NCI-H510A treated with DMSO at 0.1 percent for 48 hours (cell line): Measurements from ENCODE around the gene PIAS2.
"Not testable (repeated sequence)": the region's sequence is repeated elsewhere in the genome, so short reads cannot be mapped to it uniquely, and the experiment has no call there.

Experiments
- DNase-seq: peaks from one replicate; lab custom pipeline; 2025; lab: John Stamatoyannopoulos, UW

The PIAS2 gene

DNA sequence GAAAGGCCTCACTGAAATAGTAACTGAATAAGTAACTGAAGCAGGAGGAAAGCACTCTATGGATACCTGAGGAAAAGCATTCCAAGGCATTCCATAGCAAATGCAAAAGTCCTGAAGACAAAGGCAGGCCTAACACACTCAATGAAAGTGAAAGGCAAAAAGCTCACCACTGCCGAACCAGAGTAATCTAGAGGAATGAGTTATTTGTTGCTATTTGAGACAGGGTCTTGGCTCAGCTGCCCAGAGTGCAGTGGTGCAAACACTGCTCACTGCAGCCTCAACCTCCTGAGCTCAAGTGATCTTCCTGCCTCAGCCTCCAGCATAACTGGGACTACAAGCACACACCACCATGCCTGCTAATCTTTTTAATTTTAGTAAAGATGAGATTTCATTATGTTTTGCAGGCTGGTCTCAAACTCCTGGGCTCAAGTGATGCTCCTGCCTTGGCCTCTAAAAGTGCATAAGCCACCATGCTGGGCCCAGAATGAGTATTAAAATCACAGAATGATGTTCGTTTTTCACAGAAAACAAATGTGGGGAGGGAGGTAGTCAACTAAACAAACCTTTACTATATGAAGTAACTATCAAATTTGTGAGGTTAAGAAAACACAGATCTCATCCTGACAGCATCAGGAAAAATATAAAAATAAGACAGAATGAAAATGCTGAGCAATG, 17.9 kb downstream of the PIAS2 start:
- DNase-seq: no peak

DNA sequence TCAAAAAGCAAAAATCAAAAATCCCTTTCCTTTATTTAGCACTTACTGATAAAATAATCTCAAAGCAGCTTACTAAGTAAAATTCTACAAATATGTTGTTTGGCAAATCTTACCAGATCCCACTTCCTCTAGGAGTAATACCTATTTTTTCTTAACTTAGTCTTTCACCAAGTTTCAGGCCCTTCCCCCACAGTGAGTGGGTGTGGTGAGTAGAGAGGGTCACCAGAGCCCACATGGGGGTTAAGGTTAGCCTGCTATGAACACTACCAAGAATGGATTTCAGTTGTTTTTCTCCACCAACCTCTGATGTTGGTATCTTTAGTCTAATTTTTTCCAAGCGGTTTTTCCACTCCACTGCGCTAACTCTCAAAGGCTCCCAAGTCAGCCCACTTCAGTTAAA, 23.2 kb downstream of the PIAS2 start:
- no peak for DNase-seq

DNA sequence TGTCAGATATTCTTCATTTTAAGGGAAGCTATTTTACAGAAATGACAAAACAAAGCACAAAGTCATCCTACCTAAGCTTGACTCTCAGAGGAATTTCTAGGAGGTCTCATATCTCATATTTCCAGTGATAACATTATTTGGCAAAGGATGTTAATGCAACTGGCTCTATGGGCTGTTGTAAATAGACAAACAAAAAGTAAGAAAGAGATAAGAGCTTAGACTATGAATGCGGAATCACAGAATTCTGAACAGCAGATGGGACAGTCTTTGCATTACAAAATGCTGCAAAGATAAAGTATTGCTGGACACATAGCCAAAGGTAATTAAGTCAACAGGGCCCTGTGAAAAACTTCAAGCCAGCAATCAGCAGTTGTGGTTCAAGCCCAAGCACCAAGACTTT, 23.9 kb downstream of the PIAS2 start:
- DNase-seq: no peak

DNA sequence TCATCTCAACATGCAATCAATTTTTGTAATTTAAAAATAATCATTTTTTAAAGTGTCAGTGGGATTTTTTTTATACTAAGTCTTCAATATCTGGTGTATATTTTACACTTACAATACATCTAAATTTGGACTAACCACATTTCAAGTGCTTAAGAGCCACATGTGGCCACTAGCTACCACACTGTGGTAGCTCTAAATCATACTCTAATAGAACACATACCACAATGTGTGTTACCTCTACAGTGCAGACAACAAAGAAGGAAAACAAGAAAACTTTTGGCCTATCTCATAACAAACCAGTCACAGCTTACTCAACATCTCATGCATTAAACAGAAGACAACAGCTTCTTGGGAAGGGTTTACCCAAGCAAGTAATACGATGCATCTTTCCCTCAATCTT, 24.5 kb downstream of the PIAS2 start:
- no peak for DNase-seq

DNA sequence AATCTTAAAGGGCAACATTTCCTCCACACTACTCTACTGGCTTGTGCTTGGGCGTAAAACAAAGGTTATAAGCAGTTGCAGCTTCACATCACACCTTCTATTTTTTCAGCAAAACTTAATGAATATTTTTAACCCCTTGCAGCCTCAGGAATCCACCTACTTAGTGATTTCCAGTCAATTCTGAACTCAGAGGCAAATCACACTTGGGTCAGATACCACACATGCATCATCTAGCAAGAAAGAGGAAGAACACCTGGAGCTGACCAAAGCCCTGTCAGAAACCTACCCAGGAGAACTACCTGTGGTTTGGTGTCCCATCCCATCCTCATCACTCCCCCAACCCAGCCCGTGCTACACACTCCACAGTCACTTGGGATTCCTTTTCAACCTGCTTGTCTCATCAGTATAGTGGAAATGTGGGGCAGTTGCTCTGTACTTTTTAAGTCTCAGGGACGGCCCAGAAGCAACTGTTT, 25.5 kb downstream of the PIAS2 start:
- no peak for DNase-seq

DNA sequence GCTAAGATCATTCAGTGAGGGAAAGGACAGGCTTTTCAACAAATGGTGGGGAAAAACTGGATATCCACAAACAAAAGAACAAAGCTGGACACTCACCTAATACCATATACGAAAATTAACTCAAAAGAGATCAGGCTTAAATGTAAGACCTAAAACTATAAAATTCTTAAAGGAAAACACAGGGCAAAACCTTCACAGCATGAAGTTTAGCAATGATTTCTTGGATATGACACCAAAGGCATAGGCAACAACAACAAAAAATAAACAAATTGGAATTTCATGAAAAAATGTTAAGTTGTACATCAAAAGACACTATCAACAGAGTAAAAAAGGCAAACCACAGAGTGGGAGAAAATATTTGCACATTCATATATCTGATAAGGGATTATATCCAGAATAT, 28.3 kb downstream of the PIAS2 start:
- no peak for DNase-seq

DNA sequence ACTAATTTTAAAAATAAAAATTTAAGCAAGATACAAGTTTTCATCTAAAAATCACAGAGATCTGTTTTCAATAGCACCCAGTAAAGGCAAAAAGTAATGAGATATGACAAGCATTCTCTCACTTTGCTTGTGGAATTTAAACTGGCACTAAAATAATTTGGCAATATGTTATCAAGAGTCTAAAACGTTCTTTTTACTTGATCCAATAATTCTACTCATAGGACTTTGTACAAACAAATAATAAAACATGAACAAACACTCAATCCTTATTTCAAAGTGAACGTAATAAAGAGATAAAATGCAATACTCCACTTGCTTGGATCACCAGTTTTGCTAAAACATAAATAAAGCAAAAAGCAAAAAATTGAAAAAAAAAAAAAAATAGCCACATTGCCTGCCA, 30.4 kb downstream of the PIAS2 start:
- DNase-seq: no peak

DNA sequence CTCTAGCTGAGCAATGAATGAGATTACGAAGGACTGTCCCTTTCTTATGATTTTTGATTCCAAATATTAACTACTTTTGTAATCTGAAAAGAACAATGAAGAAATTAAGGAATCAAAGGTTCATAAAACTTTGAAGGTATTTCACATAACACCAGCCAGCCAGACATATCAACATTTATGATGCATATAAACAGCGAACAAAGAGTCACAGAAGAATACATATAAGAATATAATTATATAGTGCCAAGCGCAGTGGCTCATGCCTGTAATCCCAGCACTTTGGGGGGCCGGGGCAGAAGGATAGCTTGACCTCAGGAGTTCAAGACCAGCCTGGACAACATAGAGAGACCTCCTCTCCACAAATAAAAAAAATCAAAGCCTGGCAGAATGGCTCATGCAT, 34.1 kb downstream of the PIAS2 start:
- DNase-seq: no peak

DNA sequence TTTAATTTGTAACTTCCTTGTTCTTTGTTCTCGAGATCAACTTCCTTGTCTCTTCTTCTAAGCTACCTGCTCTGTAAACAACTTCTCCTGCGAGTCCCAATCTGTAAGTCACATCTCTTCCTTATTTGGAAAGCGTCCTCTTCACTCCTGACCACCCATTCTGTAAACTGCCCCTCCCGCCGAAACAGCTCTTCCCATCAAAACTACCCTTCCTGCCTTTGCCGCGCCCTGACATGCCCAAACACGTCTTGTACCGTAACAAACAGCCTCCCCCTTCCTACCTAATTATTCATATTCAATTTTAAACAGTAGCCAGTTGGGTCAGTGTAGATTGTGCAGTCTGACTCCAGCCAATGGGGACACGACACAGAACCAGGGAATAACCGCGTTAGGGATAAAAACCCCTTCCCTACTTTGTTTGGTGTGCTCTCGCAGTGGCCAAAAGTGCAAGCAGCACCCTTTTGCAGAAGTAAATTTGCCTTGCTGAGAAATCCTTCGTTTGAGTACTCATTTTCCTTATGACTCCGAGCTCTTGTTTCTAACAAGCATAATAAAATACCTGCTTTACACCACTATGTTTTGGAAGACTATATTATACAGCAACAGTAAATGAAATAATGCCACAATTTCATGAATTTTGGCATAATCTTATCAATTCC, 39.8 kb downstream of the PIAS2 start:
- DNase-seq: no peak

DNA sequence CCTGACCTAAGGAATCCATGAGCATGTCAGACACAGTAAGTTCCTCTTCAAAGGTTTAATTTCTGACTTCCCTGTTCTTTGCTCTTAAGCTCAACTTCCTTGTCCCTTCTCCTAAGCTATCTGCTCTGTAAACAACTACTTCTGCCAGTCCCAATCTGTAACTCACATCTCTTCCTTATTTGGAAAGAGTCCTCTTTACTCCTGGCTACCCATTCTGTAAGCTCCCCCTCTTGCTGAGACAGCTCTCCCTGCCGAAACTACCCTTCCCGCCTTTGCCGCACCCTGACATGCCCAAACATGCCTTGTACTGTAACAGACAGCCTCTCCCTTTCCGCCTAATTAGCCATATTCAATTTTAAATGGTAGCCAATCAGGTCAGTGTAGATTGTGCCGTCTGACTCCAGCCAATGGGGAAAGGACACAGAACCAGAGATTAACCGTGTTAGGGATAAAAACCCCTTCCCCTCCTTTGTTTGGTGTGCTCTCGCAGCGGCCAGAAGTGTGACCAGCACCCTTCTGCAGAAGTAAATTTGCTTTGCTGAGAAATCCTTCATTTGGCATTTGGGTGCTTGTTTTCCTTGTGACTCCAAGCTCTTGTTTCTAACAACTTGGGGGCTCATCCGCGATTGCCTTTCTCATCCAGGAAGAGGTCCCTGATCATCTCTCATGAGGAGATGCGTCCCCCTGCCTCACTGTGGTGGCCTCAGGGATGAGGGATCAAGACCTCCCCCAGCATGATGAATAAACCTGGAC, 49.0 kb downstream of the PIAS2 start:
- DNase-seq: no peak

DNA sequence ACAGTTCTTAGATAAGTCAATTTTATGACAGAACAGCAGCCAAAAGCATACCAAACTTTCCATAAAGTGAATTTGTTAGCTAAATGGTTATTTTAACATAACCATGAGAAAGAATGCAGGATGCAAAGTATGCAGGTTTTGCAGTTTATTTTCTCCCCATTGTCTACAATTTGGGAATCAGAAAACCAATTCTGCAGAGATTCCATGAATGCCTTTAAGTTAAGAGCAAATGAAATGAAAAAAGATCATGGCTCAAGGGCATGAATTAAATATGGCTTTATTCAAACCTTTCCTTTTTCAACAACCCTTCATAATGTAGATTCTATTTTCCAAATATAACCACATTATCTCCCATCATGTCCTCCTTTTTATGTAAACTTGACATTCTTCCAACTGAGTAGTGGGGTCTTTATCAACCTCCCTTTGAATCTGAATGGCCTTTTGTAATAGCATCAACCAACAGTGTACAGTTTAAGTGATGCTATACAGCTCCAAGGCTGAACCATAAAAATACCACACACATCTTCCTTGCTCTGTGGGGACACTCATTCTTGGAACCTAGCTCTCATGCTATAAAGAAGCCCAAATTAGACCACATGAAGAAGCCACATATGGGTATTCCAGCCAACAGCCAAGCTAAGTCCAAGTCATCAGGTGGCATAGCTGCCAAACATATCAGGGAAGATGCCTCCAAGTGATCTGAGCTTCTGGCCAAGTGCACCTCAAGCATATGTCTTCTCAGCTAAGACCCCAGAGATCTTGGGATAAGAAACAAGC, 49.8 kb downstream of the PIAS2 start:
- DNase-seq: no peak

DNA sequence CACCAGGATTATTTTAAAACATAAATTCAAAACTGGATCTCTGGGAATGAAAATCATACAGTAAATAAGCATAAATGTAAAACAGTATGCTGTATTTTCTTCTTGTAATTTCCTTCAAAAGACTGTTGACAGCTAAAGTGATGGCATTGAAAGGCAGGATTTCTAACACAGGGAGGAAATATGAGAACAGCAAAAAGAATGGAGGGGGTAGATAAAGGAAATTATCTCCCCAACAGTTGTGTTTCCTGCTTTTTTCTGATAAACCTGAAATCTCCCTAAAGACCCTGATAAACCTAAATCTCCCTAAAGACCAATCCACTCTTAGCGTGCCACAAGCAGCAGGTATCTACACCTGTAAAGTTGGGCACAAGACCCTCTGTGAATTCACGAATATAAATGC, 50.8 kb downstream of the PIAS2 start:
- no peak for DNase-seq

DNA sequence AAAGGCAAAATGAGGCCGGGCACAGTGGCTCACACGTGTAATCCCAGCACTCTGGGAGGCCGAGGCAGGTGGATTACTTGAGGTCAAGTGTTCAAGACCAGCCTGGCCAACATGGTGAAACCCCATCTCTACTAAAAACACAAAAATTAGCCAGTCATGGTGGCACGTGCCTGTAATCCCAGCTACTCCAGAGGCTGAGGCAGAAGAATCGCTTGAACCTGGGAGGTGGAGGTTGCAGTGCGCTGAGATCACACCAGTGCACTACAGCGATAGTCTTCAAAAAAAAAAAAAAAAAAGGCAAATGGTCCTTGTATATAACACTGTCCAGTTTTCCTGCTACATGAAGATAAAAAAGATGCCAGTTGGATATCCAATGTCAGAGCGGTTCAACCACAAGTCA, 52.1 kb downstream of the PIAS2 start:
- DNase-seq: not testable (repeated sequence)

DNA sequence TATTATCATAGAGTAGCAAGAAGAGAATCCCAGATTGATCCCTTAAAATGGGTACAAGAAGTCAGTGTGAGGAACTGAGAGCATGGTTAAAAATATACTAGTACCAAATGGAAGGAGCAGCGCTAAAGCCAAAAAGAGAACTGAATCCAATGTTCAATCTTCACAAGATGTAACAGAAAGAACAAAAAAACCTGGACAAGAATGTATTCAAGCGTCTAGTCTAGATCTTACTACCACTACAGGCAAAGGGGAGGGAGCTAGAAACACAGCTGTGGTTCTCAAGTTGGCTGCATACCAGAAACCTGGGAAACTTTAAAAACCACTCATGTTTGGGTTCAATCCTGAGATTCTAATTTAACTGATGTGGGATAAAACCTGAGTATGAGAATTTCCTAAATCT, 57.5 kb downstream of the PIAS2 start:
- DNase-seq: no peak

DNA sequence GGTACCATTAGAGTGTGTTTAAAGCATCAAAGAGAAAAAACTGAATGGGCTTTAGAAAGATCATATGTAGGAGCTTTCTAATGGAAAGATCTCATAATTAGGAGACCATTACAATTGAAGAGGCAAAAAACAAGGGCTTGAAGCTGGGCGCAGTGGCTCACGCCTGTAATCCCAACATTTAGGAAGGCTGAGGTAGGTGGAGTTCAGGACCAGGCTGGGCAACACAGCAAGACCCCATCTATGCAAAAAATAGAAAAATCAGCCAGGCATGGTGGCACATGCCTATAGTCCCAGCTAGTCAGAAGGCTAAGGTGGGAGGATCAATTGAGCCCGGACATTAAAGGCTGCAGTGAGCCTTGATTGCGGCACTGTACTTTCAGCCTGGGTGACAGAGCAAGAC, 59.0 kb downstream of the PIAS2 start:
- DNase-seq: no peak

DNA sequence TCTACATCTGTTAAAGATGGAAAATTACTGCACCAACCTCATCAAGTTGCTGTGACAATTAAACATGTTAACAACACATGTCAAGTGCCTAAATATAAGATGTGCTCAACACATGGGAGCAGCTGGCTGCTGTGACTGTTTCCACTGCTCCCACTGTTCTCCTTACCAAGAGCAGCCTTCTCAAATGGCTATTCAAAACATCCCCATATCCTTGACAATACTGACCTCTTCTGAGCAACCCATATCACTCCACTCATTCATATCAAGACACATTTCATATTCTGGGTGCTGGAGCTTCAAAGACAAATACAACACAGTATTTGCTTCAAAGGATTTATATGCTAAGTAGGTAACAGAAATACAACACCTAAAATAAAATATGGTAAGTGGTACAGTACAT, 60.3 kb downstream of the PIAS2 start:
- DNase-seq: no peak

DNA sequence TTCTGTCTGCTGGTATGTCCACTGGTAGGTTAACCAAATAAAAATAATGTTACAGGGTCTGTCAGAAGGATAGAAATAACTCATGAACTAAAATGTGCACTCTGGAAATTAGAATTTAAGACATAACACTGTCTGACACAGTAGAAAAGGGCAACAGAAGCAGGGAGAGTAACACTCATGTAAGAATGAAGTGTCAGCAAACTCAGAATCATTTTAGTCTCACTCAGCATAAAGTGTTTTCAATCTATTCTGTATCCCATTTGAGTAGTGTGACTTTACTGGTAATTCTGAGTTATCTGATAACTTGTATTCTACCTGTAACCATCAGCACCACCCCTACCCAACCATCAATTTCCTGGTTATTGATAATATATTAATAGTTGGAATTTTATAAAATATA, 68.3 kb downstream of the PIAS2 start:
- DNase-seq: no peak

DNA sequence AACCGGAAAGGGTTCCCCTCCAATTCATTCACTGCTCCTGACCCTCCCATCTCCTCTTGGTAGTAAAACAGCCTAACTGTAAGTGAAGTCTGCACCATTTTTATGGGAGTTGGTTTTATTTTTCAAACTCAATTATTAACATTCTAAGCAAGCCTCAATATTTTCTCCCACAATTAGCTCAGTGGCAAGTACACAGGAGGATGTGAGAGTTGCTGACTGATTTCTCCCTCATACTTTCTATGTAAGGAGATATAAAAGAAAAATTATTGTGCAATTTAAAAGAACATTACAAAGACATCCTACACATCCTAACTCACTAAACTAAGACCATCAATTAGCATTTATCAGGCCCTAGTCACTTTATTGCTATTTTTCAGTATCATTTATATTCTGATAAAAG, 73.9 kb downstream of the PIAS2 start:
- no peak for DNase-seq

DNA sequence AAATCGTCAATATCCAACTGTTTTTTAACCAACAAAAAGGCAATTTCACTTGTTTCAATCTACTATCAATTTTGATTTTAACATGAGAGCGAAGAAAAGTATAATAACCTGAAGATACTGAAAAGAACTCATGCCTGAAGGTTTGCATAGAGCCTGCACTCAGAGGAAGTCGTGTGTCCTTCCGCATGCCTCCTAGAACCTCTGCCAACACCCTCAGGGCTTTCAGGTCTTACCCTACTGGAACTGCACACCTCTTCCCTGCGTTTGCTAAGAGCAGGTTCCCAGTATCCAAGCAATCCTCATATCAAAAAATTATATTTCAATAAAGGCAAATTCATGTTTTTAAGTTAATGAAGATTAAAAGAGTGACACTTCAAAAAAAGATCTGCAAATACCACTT, 74.7 kb downstream of the PIAS2 start:
- no peak for DNase-seq

DNA sequence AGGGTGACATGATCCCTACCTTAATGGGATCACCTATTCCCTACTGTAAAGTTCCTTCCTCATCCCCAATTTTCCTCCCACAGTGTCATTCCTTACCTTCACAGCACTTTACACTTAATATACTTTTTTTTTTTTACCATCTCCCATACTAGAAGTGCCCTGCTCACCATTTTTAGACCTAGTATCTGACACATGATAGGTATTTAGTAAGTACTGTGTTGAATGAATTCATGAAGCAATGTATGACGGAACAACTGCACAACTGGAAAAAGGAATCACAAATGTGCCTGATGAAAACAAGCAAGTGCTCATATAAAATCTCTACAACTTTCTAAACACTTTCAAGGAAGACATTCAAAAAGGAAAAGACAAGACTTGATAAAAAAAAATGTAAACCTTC, 83.4 kb downstream of the PIAS2 start:
- DNase-seq: no peak

DNA sequence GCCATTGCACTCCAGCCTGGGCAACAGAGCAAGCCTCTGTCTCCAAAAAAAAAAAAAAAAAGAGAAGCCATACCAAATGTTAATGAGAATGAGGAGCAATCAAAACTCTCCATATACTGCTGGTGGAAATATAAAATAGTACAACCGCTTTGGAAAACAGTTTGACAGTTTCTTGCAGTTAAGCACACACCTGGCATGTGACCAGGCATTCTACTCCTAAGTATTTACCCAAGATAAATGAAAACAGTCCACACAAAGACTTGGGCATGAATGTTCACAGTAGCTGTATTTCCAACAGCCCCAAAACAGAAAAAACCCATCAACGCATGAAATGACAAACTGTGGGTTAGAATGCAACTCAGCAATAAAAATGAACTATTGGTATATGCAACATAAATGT, 84.5 kb downstream of the PIAS2 start:
- no peak for DNase-seq

DNA sequence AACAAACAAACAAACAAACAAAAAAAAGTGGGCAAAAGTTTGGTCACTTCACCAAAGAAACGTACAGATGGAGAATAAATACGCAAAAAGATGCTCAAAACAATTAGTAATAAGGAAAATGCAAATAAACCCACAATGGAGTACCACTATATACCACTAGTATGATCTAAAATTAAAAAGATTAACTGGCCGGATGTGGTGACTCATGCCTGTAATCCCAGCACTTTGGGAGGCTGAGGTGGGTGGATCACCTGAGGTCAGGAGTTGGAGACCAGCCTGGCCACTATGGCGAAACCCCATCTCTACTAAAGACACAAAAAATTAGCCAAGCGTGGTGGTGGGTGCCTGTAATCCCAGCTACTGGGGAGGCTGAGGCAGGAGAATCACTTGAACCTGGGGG, 84.9 kb downstream of the PIAS2 start:
- DNase-seq: not testable (repeated sequence)

DNA sequence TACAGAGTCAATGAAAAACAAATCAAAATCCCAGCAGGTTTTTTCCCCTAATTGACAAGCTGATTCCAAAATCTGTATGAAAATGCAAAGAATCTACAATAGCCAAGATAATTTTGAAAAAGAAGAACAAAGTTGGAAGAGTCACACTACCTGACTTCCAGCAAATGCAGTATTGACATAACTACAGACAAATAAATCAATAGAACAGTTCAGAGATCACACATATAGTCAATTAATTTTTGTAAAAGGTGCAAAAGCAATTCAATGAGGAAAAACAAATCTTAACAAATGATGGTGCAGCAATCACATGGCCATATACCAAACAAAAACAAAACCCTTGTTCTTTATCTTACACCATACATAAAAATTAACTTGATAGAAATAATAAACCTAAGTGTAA, 85.9 kb downstream of the PIAS2 start:
- no peak for DNase-seq
